ENCODE results near the gene URGCP.

GRCh38 chr7:43856316-43856715 lies 50.1 kb downstream of the URGCP start:
- TF ChIP-seq CTCF (IDR thresholded peaks at IDR 0.05) (no peak), POLR2A (IDR thresholded peaks at IDR 0.05) (no peak)
